Nephron (organoid): ENCODE measurements around the gene NCOA1.
"Not testable (repeated sequence)": the region's sequence is repeated elsewhere in the genome, so short reads cannot be mapped to it uniquely, and the experiment has no call there.

ENCODE experiments used
- H3K27ac Mint-ChIP-seq, 3 experiments: 2 replicates each; pipeline ENCODE4 v1.8.0; 2020; ENCODE audit warnings: mixed read lengths in 3 of 3, mild to moderate bottlenecking in 2 of 3, moderate library complexity in 1 of 3
- H3K27me3 Mint-ChIP-seq: 2 replicates; pipeline ENCODE4 v1.8.0; 2021; ENCODE audit warnings: low read depth, mild to moderate bottlenecking, moderate library complexity, mixed read lengths
- H3K36me3 Mint-ChIP-seq: 2 replicates; pipeline ENCODE4 v1.8.0; 2020; ENCODE audit warnings: low read depth, mixed read lengths
- H3K4me1 Mint-ChIP-seq: 2 replicates; pipeline ENCODE4 v1.8.0; 2020; ENCODE audit warnings: mixed read lengths
- H3K4me3 Mint-ChIP-seq, 3 experiments: 2 replicates each; pipeline ENCODE4 v1.8.0; 2020; ENCODE audit warnings: mild to moderate bottlenecking in 3 of 3, mixed read lengths in 3 of 3, moderate library complexity in 2 of 3
- H3K9me3 Mint-ChIP-seq: 2 replicates; pipeline ENCODE4 v1.8.0; 2020; ENCODE audit warnings: mixed read lengths
- CTCF ChIP-seq, 3 experiments: fragments of 200-600 bp; sonication (generic); IDR thresholded peaks; one replicate each; pipeline ENCODE4 v1.5.0; 2021; ENCODE audit warnings: antibody characterized with exemption in 3 of 3; ENCODE audit not compliant: unreplicated experiment in 3 of 3

The NCOA1 gene

GRCh38 chr2:24588294-24588693 is 97.2 kb downstream of the NCOA1 start:
- Mint-ChIP-seq H3K9me3 (no peaks in the 10 kb centered on the region), H3K27me3 (no peaks in the 10 kb centered on the region), H3K27ac (no peak overlapping the region), H3K36me3 (peaks cover 32% of the 10 kb centered on the region), H3K4me1 (no peaks in the 10 kb centered on the region), H3K4me3 (no peak overlapping the region)
- TF ChIP-seq CTCF (IDR thresholded peaks at IDR 0.05; ENCODE audit: unreplicated experiment in 3 of 3): no peak

- Mint-ChIP-seq H3K27me3 (no peaks in the 10 kb centered on the region), H3K9me3 (no peaks in the 10 kb centered on the region), H3K4me1 (no peaks in the 10 kb centered on the region), H3K36me3 (peaks cover 17% of the 10 kb centered on the region), H3K4me3 (no peak overlapping the region), H3K27ac (no peak overlapping the region)
- TF ChIP-seq CTCF (IDR thresholded peaks at IDR 0.05; ENCODE audit: unreplicated experiment in 3 of 3): no peak
Measured at GRCh38 chr2:24592441-24593100, 101.5 kb downstream of the NCOA1 start.

DNA sequence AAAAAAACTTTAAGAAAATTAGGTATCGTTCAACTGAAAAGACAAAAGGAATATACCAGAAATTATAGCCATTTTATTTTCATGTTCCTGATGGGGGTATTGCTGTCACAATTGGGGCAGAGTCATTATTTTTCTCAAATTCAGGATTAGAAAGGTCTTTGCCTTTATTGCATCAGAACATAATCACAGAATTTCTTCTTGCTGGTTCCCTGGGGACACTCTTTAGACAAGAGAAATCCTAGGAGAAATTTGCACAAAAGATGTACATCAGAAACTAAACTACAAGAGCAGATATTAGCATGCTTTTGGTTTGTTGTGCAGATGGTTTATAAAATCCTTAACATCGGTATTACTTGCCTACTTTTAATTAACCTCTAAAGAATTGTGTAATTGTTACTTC is 103.2 kb downstream of the NCOA1 start:
- TF ChIP-seq CTCF (IDR thresholded peaks at IDR 0.05; ENCODE audit: unreplicated experiment in 3 of 3): no peak
- Mint-ChIP-seq H3K4me1 (no peaks in the 10 kb centered on the region), H3K9me3 (no peaks in the 10 kb centered on the region), H3K4me3 (no peak overlapping the region), H3K27me3 (no peaks in the 10 kb centered on the region), H3K27ac (no peak overlapping the region), H3K36me3 (peaks cover 2% of the 10 kb centered on the region)

- H3K27me3 Mint-ChIP-seq: no peaks in the 10 kb centered on the region
- no peak overlapping the region for H3K27ac Mint-ChIP-seq
- peaks cover 2% of the 10 kb centered on the region for H3K9me3 Mint-ChIP-seq
- peaks cover 14% of the 10 kb centered on the region for H3K36me3 Mint-ChIP-seq
- H3K4me1 Mint-ChIP-seq: no peaks in the 10 kb centered on the region
- TF ChIP-seq CTCF (IDR thresholded peaks at IDR 0.05; ENCODE audit: unreplicated experiment in 3 of 3): no peak
- H3K4me3 Mint-ChIP-seq: no peak overlapping the region
Measured at GRCh38 chr2:24597181-24597870, 106.3 kb downstream of the NCOA1 start.

GRCh38 chr2:24600140-24600539 is 109.1 kb downstream of the NCOA1 start:
- H3K27ac Mint-ChIP-seq: not testable (repeated sequence)

DNA sequence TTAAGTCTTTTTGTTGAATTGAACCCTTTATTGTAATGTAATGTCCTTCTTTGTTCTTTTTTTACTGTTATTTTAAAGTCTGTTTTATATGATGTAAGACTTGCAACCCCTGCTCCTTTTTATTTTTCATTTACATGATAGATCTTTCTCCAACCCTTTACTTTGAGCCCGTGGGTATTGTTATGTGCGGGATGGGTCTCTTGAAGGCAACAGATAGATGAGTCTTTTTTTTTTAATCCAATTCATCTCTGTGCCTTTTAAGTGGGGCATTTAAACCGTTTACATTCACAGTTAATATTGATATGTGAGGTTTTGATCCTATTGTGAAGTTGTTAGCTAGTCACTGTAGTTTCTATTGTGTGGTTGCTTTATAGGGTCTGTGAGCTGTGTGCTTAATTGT is 120.6 kb downstream of the NCOA1 start:
- H3K4me1 Mint-ChIP-seq: peaks cover 10% of the 10 kb centered on the region
- no peaks in the 10 kb centered on the region for H3K27me3 Mint-ChIP-seq
- H3K27ac Mint-ChIP-seq: no peak overlapping the region
- H3K9me3 Mint-ChIP-seq: peaks cover 39% of the 10 kb centered on the region
- no peak overlapping the region for H3K4me3 Mint-ChIP-seq
- peaks cover 55% of the 10 kb centered on the region for H3K36me3 Mint-ChIP-seq
- TF ChIP-seq CTCF (IDR thresholded peaks at IDR 0.05; ENCODE audit: unreplicated experiment in 3 of 3): no peak

More at GRCh38 chr2:24600140-24600539, 109.1 kb downstream of the NCOA1 start:
- H3K27me3 Mint-ChIP-seq, H3K4me3 Mint-ChIP-seq, H3K4me1 Mint-ChIP-seq: not testable (repeated sequence)
- peaks cover 40% of the 10 kb centered on the region for H3K36me3 Mint-ChIP-seq
- H3K9me3 Mint-ChIP-seq: peaks cover 25% of the 10 kb centered on the region
